ENCODE data around the gene MARK4.
"Not testable (repeated sequence)": the region's sequence is repeated elsewhere in the genome, so short reads cannot be mapped to it uniquely, and the experiment has no call there.

MARK4 gene

GRCh38 chr19:45244133-45244794, 6.8 kb upstream of the MARK4 start:
- DNase-seq, result no peak

- DNase-seq, result peak; percentile 17
Measured at GRCh38 chr19:45245334-45245787, 5.7 kb upstream of the MARK4 start, which contains the start of gene EXOC3L2. Gene EXOC3L2, minus strand, starts transcription at chr19:45245407. Its CDS starts 6,362 bp downstream, at chr19:45239045.

GRCh38 chr19:45245826-45246225, 5.2 kb upstream of the MARK4 start:
- DNase-seq, result no peak

- no peak for DNase-seq
Measured at GRCh38 chr19:45247136-45247535, 3.9 kb upstream of the MARK4 start.

GRCh38 chr19:45249261-45250033, 1.6 kb upstream of the MARK4 start:
- no peak for DNase-seq

- no peak for DNase-seq
Measured at GRCh38 chr19:45250216-45250831, 747 bp upstream of the MARK4 start.

- DNase-seq, result no peak
Measured at GRCh38 chr19:45251452-45252354, 632 bp downstream of the MARK4 start.

GRCh38 chr19:45253396-45254027, 2.4 kb downstream of the MARK4 start:
- DNase-seq, result peak; percentile 21

GRCh38 chr19:45254044-45254531, 3.0 kb downstream of the MARK4 start:
- DNase-seq, result no peak

- DNase-seq, result no peak
Measured at GRCh38 chr19:45255611-45256157, 4.6 kb downstream of the MARK4 start.

- no peak for DNase-seq
Measured at GRCh38 chr19:45256836-45257235, 5.8 kb downstream of the MARK4 start.

GRCh38 chr19:45258862-45259261, 7.8 kb downstream of the MARK4 start:
- DNase-seq, result no peak

- no peak for DNase-seq
Measured at GRCh38 chr19:45262570-45262969, 11.5 kb downstream of the MARK4 start.

GRCh38 chr19:45263013-45263412, 11.9 kb downstream of the MARK4 start:
- DNase-seq, result no peak

- DNase-seq, result no peak
Measured at GRCh38 chr19:45264781-45265317, 13.8 kb downstream of the MARK4 start.

GRCh38 chr19:45265375-45265774, 14.3 kb downstream of the MARK4 start:
- no peak for DNase-seq

GRCh38 chr19:45267296-45267695, 16.2 kb downstream of the MARK4 start:
- no peak for DNase-seq

- DNase-seq, result not testable (repeated sequence)
Measured at GRCh38 chr19:45269939-45270338, 18.9 kb downstream of the MARK4 start.

- DNase-seq, result no peak
Measured at GRCh38 chr19:45271098-45271734, 20.1 kb downstream of the MARK4 start.

- DNase-seq, result no peak
Measured at GRCh38 chr19:45271735-45272108, 20.7 kb downstream of the MARK4 start.

GRCh38 chr19:45273521-45273855, 22.4 kb downstream of the MARK4 start:
- DNase-seq, result no peak

All from EL (cell line).